H9 (cell line): ENCODE results near the gene FASLG. TPM values are rescaled to one million over a fixed set of nuclear protein-coding genes. Genes with fewer than 3 reads are reported as not detected.

ENCODE experiments used
- DNase-seq: peaks from one replicate; pipeline ENCODE4 v3.0.0-alpha.2; 2017
- H2AFZ ChIP-seq: one replicate; pipeline ENCODE4 v1.6.1; 2013; ENCODE audit warnings: mild to moderate bottlenecking, low read length, control low read depth, moderate library complexity
- H2AK5ac ChIP-seq: 2 replicates; pipeline ENCODE4 v1.6.1; 2013; ENCODE audit warnings: low read length, control low read depth, mixed read lengths; ENCODE audit not compliant: insufficient read length
- H2BK120ac ChIP-seq: one replicate; pipeline ENCODE4 v1.6.1; 2013; ENCODE audit warnings: low read depth, mild to moderate bottlenecking, low read length, control low read depth, inconsistent platforms; ENCODE audit not compliant: poor library complexity, severe bottlenecking
- H2BK12ac ChIP-seq: 2 replicates; pipeline ENCODE4 v1.6.1; 2013; ENCODE audit warnings: low read length, control low read depth, mixed read lengths, low read depth; ENCODE audit not compliant: insufficient read length
- H2BK15ac ChIP-seq: 2 replicates; pipeline ENCODE4 v1.6.1; 2013; ENCODE audit warnings: low read depth, low read length, control low read depth
- H2BK20ac ChIP-seq: one replicate; pipeline ENCODE4 v1.6.1; 2013; ENCODE audit warnings: low read depth, mild to moderate bottlenecking, low read length, control low read depth, inconsistent platforms; ENCODE audit not compliant: poor library complexity, severe bottlenecking
- H2BK5ac ChIP-seq: 2 replicates; pipeline ENCODE4 v1.6.1; 2013; ENCODE audit warnings: low read length, control low read depth, mixed read lengths; ENCODE audit not compliant: insufficient read length
- H3K14ac ChIP-seq: 2 replicates; pipeline ENCODE4 v1.6.1; 2013; ENCODE audit warnings: low read length, control low read depth; ENCODE audit not compliant: insufficient read depth
- H3K18ac ChIP-seq: 2 replicates; pipeline ENCODE4 v1.6.1; 2013; ENCODE audit warnings: low read depth, mild to moderate bottlenecking, mixed read lengths, low read length, control low read depth; ENCODE audit not compliant: insufficient read length
- H3K23ac ChIP-seq: 2 replicates; pipeline ENCODE4 v1.6.1; 2013; ENCODE audit warnings: low read length, control low read depth, mixed read lengths, low read depth; ENCODE audit not compliant: insufficient read length
- H3K23me2 ChIP-seq: 2 replicates; pipeline ENCODE4 v1.6.1; 2013; ENCODE audit warnings: low read depth, mild to moderate bottlenecking, mixed read lengths, low read length, control low read depth; ENCODE audit not compliant: insufficient read length, poor library complexity, severe bottlenecking
- H3K27ac ChIP-seq: 2 replicates; pipeline ENCODE4 v1.5.1; 2013; ENCODE audit warnings: low read length, control low read depth, mixed read lengths, low read depth; ENCODE audit not compliant: insufficient read length
- H3K27me3 ChIP-seq: 2 replicates; pipeline ENCODE4 v1.6.1; 2013; ENCODE audit warnings: low read length, control low read depth, inconsistent platforms; ENCODE audit not compliant: insufficient read depth
- H3K4ac ChIP-seq: 2 replicates; pipeline ENCODE4 v1.6.1; 2013; ENCODE audit warnings: low read depth, mild to moderate bottlenecking, control low read depth, inconsistent platforms, low read length, moderate library complexity
- H3K4me1 ChIP-seq: 2 replicates; pipeline ENCODE4 v1.6.1; 2013; ENCODE audit warnings: low read length, control low read depth, inconsistent platforms; ENCODE audit not compliant: insufficient read depth
- H3K4me2 ChIP-seq: 2 replicates; pipeline ENCODE4 v1.6.1; 2013; ENCODE audit warnings: low read length, control low read depth, mixed read lengths; ENCODE audit not compliant: insufficient read length, insufficient read depth
- H3K56ac ChIP-seq: 2 replicates; pipeline ENCODE4 v1.6.1; 2013; ENCODE audit warnings: low read depth, mild to moderate bottlenecking, mixed read lengths, low read length, control low read depth; ENCODE audit not compliant: insufficient read length
- H3K79me1 ChIP-seq: 2 replicates; pipeline ENCODE4 v1.6.1; 2013; ENCODE audit warnings: low read depth, mild to moderate bottlenecking, moderate library complexity, low read length, control low read depth, inconsistent platforms; ENCODE audit not compliant: insufficient read depth, poor library complexity, severe bottlenecking
- H3K79me2 ChIP-seq: 2 replicates; pipeline ENCODE4 v1.6.1; 2013; ENCODE audit warnings: low read length, control low read depth, inconsistent platforms; ENCODE audit not compliant: insufficient read depth
- H3K9ac ChIP-seq: 2 replicates; pipeline ENCODE4 v1.6.1; 2013; ENCODE audit warnings: low read length, control low read depth, mixed read lengths; ENCODE audit not compliant: insufficient read length; ENCODE audit errors: extremely low read depth
- H3K9me3 ChIP-seq: one replicate; pipeline ENCODE4 v1.6.1; 2013; ENCODE audit warnings: low read depth, low read length, inconsistent platforms; ENCODE audit not compliant: control insufficient read depth
- H3T11ph ChIP-seq: one replicate; pipeline ENCODE4 v1.6.1; 2013; ENCODE audit warnings: mild to moderate bottlenecking, low read length, control low read depth, inconsistent platforms
- H4K20me1 ChIP-seq: one replicate; pipeline ENCODE4 v1.6.1; 2013; ENCODE audit not compliant: control insufficient read depth, insufficient read length, insufficient read depth
- H4K5ac ChIP-seq: 2 replicates; pipeline ENCODE4 v1.6.1; 2013; ENCODE audit warnings: low read depth, mild to moderate bottlenecking, mixed read lengths, low read length, control low read depth; ENCODE audit not compliant: insufficient read length
- H4K8ac ChIP-seq: replicated peaks from 2 replicates; pipeline ENCODE4 v1.6.1; 2013; ENCODE audit warnings: low read length, control low read depth, mixed read lengths, low read depth; ENCODE audit not compliant: insufficient read length
- H4K91ac ChIP-seq: 2 replicates; pipeline ENCODE4 v1.6.1; 2013; ENCODE audit warnings: low read depth, mild to moderate bottlenecking, moderate library complexity, mixed read lengths, low read length, control low read depth; ENCODE audit not compliant: insufficient read length
- H3K27ac Mint-ChIP-seq, 3 experiments: 2 replicates in 2 of 3; 3 replicates in 1 of 3; pipeline ENCODE4 v1.8.0; 2020 to 2021; ENCODE audit warnings: mixed read lengths in 3 of 3, mild to moderate bottlenecking in 1 of 3, moderate library complexity in 1 of 3
- H3K27me3 Mint-ChIP-seq: 2 replicates; pipeline ENCODE4 v1.8.0; 2021; ENCODE audit warnings: low read depth, mild to moderate bottlenecking, moderate library complexity, mixed read lengths
- H3K36me3 Mint-ChIP-seq, 3 experiments: 2 replicates in 2 of 3; 3 replicates in 1 of 3; pipeline ENCODE4 v1.8.0; 2020 to 2021; ENCODE audit warnings: low read depth in 3 of 3, mixed read lengths in 3 of 3; ENCODE audit not compliant: insufficient read depth in 1 of 3
- H3K4me1 Mint-ChIP-seq, 2 experiments: 2 replicates each; pipeline ENCODE4 v1.8.0; 2020; ENCODE audit warnings: mixed read lengths in 2 of 2
- H3K4me3 Mint-ChIP-seq, 2 experiments: 2 replicates in 1 of 2; 3 replicates in 1 of 2; pipeline ENCODE4 v1.8.0; 2020 to 2021; ENCODE audit warnings: mild to moderate bottlenecking in 2 of 2, mixed read lengths in 2 of 2, moderate library complexity in 1 of 2
- H3K9me3 Mint-ChIP-seq, 2 experiments: 2 replicates in 1 of 2; 3 replicates in 1 of 2; pipeline ENCODE4 v1.8.0; 2020; ENCODE audit warnings: mild to moderate bottlenecking in 2 of 2, mixed read lengths in 2 of 2, moderate library complexity in 1 of 2
- WGBS: extraction: QIAGEN DNeasy Blood & Tissue Kit; methylation state at CpG from one replicate; pipeline ENCODE4 v1.1.7; 2013; ENCODE audit warnings: missing lambda C conversion rate, low lambda C conversion rate, mixed read lengths; ENCODE audit not compliant: insufficient read length; ENCODE audit errors: extremely low coverage; 5-methylcytosine and 5-hydroxymethylcytosine counted together
- total RNA-seq: library from RNA; stranded (reverse); gene quantifications from 2 replicates; pipeline ENCODE4 v1.2.1, GENCODE V29; 2021
- TF ChIP-seq, protein P1 (sequence below): fragments of 200-600 bp; sonication (generic); conservative IDR thresholded peaks from 3 replicates; pipeline ENCODE4 v1.8.0; 2021; ENCODE audit warnings: antibody characterized with exemption, mild to moderate bottlenecking

Gene FASLG
- total RNA-seq, 1 experiment from 2014 or later: not detected

DNA sequence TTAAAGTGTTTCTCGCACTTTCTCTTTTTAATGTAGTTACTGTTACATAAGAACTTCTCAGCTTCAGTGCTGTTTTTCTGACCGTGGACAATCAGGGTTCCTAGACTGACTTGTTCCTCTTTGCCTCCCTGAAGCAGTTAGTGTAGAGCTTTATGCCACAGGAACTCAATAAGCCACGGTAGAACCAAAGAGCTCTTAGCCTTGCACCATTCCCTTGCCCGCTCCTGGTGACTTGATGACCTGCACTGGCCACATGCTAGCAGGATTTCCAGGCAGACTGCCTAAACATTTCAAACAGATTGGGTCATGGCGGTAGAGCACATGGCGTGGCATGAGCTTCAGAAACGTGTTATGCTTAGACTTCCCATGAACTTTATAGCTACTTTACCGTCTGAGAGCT, 18.8 kb upstream of the FASLG start:
- no peak overlapping the region for H4K91ac ChIP-seq
- H3K4me1 Mint-ChIP-seq: peaks cover 6 to 11% of the 10 kb centered on the region in 2 experiments; a peak in 3 of 4 replicates
- H3K23me2 ChIP-seq: no peaks in the 10 kb centered on the region
- no peaks in the 10 kb centered on the region for H3K36me3 Mint-ChIP-seq
- no peak overlapping the region for H3K56ac ChIP-seq
- H3K27me3 ChIP-seq: no peaks in the 10 kb centered on the region
- H3K4ac ChIP-seq: no peak overlapping the region
- no peaks in the 10 kb centered on the region for H3K79me2 ChIP-seq
- no peak overlapping the region for H3K14ac ChIP-seq
- no CpG with 5 or more reads among the region's 8 CpGs for WGBS
- no peak for DNase-seq
- H3K4me3 Mint-ChIP-seq: no peak overlapping the region
- no peaks in the 10 kb centered on the region; the same call in 1 of the 2 replicates for H3K4me1 ChIP-seq
- no peaks in the 10 kb centered on the region for H4K20me1 ChIP-seq
- H3K27ac Mint-ChIP-seq: no peak overlapping the region
- no peak overlapping the region for H2AFZ ChIP-seq
- H3K9me3 Mint-ChIP-seq: no peaks in the 10 kb centered on the region
- no peak overlapping the region for H2BK5ac ChIP-seq
- H3K18ac ChIP-seq: no peak overlapping the region
- H2AK5ac ChIP-seq: no peak overlapping the region
- TF ChIP-seq, protein P1, sequence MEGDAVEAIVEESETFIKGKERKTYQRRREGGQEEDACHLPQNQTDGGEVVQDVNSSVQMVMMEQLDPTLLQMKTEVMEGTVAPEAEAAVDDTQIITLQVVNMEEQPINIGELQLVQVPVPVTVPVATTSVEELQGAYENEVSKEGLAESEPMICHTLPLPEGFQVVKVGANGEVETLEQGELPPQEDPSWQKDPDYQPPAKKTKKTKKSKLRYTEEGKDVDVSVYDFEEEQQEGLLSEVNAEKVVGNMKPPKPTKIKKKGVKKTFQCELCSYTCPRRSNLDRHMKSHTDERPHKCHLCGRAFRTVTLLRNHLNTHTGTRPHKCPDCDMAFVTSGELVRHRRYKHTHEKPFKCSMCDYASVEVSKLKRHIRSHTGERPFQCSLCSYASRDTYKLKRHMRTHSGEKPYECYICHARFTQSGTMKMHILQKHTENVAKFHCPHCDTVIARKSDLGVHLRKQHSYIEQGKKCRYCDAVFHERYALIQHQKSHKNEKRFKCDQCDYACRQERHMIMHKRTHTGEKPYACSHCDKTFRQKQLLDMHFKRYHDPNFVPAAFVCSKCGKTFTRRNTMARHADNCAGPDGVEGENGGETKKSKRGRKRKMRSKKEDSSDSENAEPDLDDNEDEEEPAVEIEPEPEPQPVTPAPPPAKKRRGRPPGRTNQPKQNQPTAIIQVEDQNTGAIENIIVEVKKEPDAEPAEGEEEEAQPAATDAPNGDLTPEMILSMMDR: no peak
- no peak overlapping the region for H2BK12ac ChIP-seq
- H3K4me2 ChIP-seq: no peak overlapping the region
- H3T11ph ChIP-seq: no peak overlapping the region
- H2BK15ac ChIP-seq: no peak overlapping the region
- no peak overlapping the region for H3K27ac ChIP-seq
- no peaks in the 10 kb centered on the region for H3K27me3 Mint-ChIP-seq
- no peak overlapping the region for H3K23ac ChIP-seq
- no peak overlapping the region for H3K9ac ChIP-seq
- no peak overlapping the region for H4K5ac ChIP-seq
- H3K9me3 ChIP-seq: no peaks in the 10 kb centered on the region
- no peak overlapping the region for H2BK120ac ChIP-seq
- H3K79me1 ChIP-seq: no peaks in the 10 kb centered on the region
- H4K8ac ChIP-seq: no peak overlapping the region
- H2BK20ac ChIP-seq: no peak overlapping the region
